KMS-11 (cell line): ENCODE results near the gene CX3CL1.

Experiments used
- H2AFZ ChIP-seq: fragments of 200-600 bp; sonication (generic); 2 replicates; pipeline ENCODE4 v1.6.1; 2016; ENCODE audit warnings: antibody characterized with exemption, mixed run types, low read depth
- H3K27ac ChIP-seq: fragments of 200-600 bp; sonication (generic); 2 replicates; pipeline ENCODE4 v1.6.1; 2016; ENCODE audit warnings: mild to moderate bottlenecking, mixed run types
- H3K27me3 ChIP-seq: fragments of 200-600 bp; sonication (generic); 2 replicates; pipeline ENCODE4 v1.6.1; 2017; ENCODE audit warnings: mild to moderate bottlenecking, low read depth, mixed run types, moderate library complexity; ENCODE audit not compliant: insufficient read depth
- H3K36me3 ChIP-seq: fragments of 200-600 bp; sonication (generic); 2 replicates; pipeline ENCODE4 v1.6.1; 2017; ENCODE audit warnings: mild to moderate bottlenecking, mixed run types; ENCODE audit not compliant: insufficient read depth
- H3K4me1 ChIP-seq: fragments of 200-600 bp; sonication (generic); 2 replicates; pipeline ENCODE4 v1.6.1; 2016; ENCODE audit warnings: mild to moderate bottlenecking, low read depth, mixed run types; ENCODE audit not compliant: poor library complexity, severe bottlenecking
- H3K4me2 ChIP-seq: fragments of 200-600 bp; sonication (generic); 2 replicates; pipeline ENCODE4 v1.7.0; 2016; ENCODE audit warnings: mild to moderate bottlenecking, mixed run types
- H3K4me3 ChIP-seq: fragments of 200-600 bp; sonication (generic); IDR thresholded peaks from 2 replicates; pipeline ENCODE4 v1.6.1; 2017; ENCODE audit warnings: low read depth, low read length, mixed read lengths; ENCODE audit not compliant: insufficient read depth
- H3K79me2 ChIP-seq: fragments of 200-600 bp; sonication (generic); 2 replicates; pipeline ENCODE4 v1.6.1; 2016; ENCODE audit warnings: low read depth, mixed run types; ENCODE audit not compliant: insufficient read depth
- H3K9ac ChIP-seq: fragments of 200-600 bp; sonication (generic); 2 replicates; pipeline ENCODE4 v1.6.1; 2016; ENCODE audit warnings: mild to moderate bottlenecking, mixed run types
- H4K20me1 ChIP-seq: fragments of 200-600 bp; sonication (generic); 2 replicates; pipeline ENCODE4 v1.6.1; 2016; ENCODE audit warnings: mild to moderate bottlenecking, mixed run types; ENCODE audit not compliant: insufficient read depth
- TF ChIP-seq, protein P1 (sequence below): fragments of 200-600 bp; sonication (generic); conservative IDR thresholded peaks from 2 replicates; pipeline ENCODE4 v1.6.1; 2017; ENCODE audit warnings: low read depth, mild to moderate bottlenecking, antibody characterized with exemption, low read length, moderate library complexity, mixed read lengths

The CX3CL1 gene

DNA sequence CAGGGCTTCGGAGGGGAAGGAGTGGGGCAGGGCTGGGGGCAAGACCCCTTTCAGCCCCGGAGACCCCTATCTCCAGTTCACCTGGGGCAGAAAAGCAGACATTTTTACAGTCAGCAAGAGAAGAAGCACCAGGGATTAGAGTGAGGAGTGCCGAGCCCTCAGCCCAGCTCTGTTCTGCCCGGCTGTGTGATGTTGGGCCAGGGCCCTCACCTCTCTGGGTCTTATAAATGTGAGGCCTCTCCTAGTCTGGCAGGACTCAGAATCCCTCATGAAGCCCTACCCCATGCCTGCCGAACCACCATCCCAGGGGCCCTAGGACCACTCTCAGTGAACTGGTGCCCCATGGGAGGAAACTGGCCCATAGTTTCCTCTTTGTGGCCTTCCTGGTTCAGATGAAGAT is 12.8 kb downstream of the CX3CL1 start:
- Histone ChIP-seq H3K9ac (no peak overlapping the region), H3K27me3 (no peaks in the 10 kb centered on the region), H3K4me3 (no peak overlapping the region), H2AFZ (no peak overlapping the region), H3K36me3 (no peaks in the 10 kb centered on the region), H3K4me2 (no peak overlapping the region), H3K27ac (no peak overlapping the region), H3K4me1 (no peaks in the 10 kb centered on the region), H4K20me1 (no peaks in the 10 kb centered on the region), H3K79me2 (no peaks in the 10 kb centered on the region)
- TF ChIP-seq, protein P1, sequence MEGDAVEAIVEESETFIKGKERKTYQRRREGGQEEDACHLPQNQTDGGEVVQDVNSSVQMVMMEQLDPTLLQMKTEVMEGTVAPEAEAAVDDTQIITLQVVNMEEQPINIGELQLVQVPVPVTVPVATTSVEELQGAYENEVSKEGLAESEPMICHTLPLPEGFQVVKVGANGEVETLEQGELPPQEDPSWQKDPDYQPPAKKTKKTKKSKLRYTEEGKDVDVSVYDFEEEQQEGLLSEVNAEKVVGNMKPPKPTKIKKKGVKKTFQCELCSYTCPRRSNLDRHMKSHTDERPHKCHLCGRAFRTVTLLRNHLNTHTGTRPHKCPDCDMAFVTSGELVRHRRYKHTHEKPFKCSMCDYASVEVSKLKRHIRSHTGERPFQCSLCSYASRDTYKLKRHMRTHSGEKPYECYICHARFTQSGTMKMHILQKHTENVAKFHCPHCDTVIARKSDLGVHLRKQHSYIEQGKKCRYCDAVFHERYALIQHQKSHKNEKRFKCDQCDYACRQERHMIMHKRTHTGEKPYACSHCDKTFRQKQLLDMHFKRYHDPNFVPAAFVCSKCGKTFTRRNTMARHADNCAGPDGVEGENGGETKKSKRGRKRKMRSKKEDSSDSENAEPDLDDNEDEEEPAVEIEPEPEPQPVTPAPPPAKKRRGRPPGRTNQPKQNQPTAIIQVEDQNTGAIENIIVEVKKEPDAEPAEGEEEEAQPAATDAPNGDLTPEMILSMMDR, result no peak

- Histone ChIP-seq H2AFZ (no peak overlapping the region), H3K79me2 (no peaks in the 10 kb centered on the region), H3K9ac (no peak overlapping the region), H3K36me3 (no peaks in the 10 kb centered on the region), H3K4me3 (no peak overlapping the region), H4K20me1 (no peaks in the 10 kb centered on the region), H3K27me3 (no peaks in the 10 kb centered on the region), H3K27ac (no peak overlapping the region), H3K4me1 (no peaks in the 10 kb centered on the region), H3K4me2 (no peak overlapping the region)
- TF ChIP-seq, protein P1, result no peak
Measured at GRCh38 chr16:57386381-57386951, 14.2 kb downstream of the CX3CL1 start.

GRCh38 chr16:57387598-57388354 is 15.5 kb downstream of the CX3CL1 start:
- TF ChIP-seq, protein P1, result no peak
- Histone ChIP-seq H3K79me2 (no peaks in the 10 kb centered on the region), H3K9ac (no peak overlapping the region), H3K4me3 (no peak overlapping the region), H3K36me3 (no peaks in the 10 kb centered on the region), H3K4me2 (no peak overlapping the region), H3K27me3 (no peaks in the 10 kb centered on the region), H3K27ac (no peak overlapping the region), H2AFZ (no peak overlapping the region), H3K4me1 (no peaks in the 10 kb centered on the region), H4K20me1 (no peaks in the 10 kb centered on the region)

- TF ChIP-seq, protein P1, result no peak
- H2AFZ ChIP-seq, result no peak overlapping the region
- no peaks in the 10 kb centered on the region for H3K36me3 ChIP-seq
- no peak overlapping the region for H3K9ac ChIP-seq
- no peak overlapping the region for H3K4me2 ChIP-seq
- no peaks in the 10 kb centered on the region for H3K27me3 ChIP-seq
- no peak overlapping the region for H3K27ac ChIP-seq
- H3K79me2 ChIP-seq, result no peaks in the 10 kb centered on the region
- no peaks in the 10 kb centered on the region for H4K20me1 ChIP-seq
- no peak overlapping the region for H3K4me3 ChIP-seq
- no peaks in the 10 kb centered on the region for H3K4me1 ChIP-seq
Measured at GRCh38 chr16:57388359-57389086, 16.2 kb downstream of the CX3CL1 start.
